ENCODE data around the gene CD109. TPM values are rescaled to one million over a fixed set of nuclear protein-coding genes. Genes with fewer than 3 reads are reported as not detected.
"Not testable (repeated sequence)": the region's sequence is repeated elsewhere in the genome, so short reads cannot be mapped to it uniquely, and the experiment has no call there.

CD109 gene
- total RNA-seq, 1 donor from 2014 or later: 7.6 TPM

- DNase-seq (no peak), ATAC-seq (no peak)
- intact Hi-C loops (cut with micrococcal nuclease): no loop called here
Measured at GRCh38 chr6:73811706-73812105, 115.7 kb downstream of the CD109 start.

- no peak for DNase-seq
- no peak for ATAC-seq
- intact Hi-C loops (cut with micrococcal nuclease): no loop called here
Measured at GRCh38 chr6:73817253-73817652, 121.2 kb downstream of the CD109 start.

- no peak for DNase-seq
- intact Hi-C loops (cut with micrococcal nuclease): no loop called here
- peak; percentile 82 for ATAC-seq
Measured at GRCh38 chr6:73823046-73823735, 127.2 kb downstream of the CD109 start.

GRCh38 chr6:73823832-73824231 lies 127.8 kb downstream of the CD109 start:
- ATAC-seq (no peak), DNase-seq (no peak)
- intact Hi-C loops (cut with micrococcal nuclease): no loop called here

- intact Hi-C loops (cut with micrococcal nuclease): no loop called here
- ATAC-seq: no peak
- no peak for DNase-seq
Measured at GRCh38 chr6:73826571-73826970, 130.6 kb downstream of the CD109 start.

GRCh38 chr6:73830119-73830518 lies 134.1 kb downstream of the CD109 start:
- no peak for ATAC-seq
- intact Hi-C loops (cut with micrococcal nuclease): no loop called here
- no peak for DNase-seq

- ATAC-seq: peak; percentile 91
- intact Hi-C loops (cut with micrococcal nuclease): no loop called here
- DNase-seq: no peak
Measured at GRCh38 chr6:73832313-73832712, 136.3 kb downstream of the CD109 start.

GRCh38 chr6:73844696-73845095 lies 148.7 kb downstream of the CD109 start:
- DNase-seq; intact Hi-C loops (cut with micrococcal nuclease); ATAC-seq: not testable (repeated sequence)

GRCh38 chr6:73851048-73851447 lies 155.0 kb downstream of the CD109 start:
- ATAC-seq; DNase-seq; intact Hi-C loops (cut with micrococcal nuclease): not testable (repeated sequence)

GRCh38 chr6:73854998-73855718 lies 159.2 kb downstream of the CD109 start:
- intact Hi-C loops (cut with micrococcal nuclease): no loop called here
- DNase-seq (no peak), ATAC-seq (peak; percentile 28)

GRCh38 chr6:73857341-73857890 lies 161.4 kb downstream of the CD109 start:
- intact Hi-C loops (cut with micrococcal nuclease): no loop called here
- DNase-seq (no peak), ATAC-seq (peak; percentile 61)

- ATAC-seq (no peak), DNase-seq (no peak)
- intact Hi-C loops (cut with micrococcal nuclease): no loop called here
Measured at GRCh38 chr6:73858376-73858775, 162.4 kb downstream of the CD109 start.

GRCh38 chr6:73860303-73860702 lies 164.3 kb downstream of the CD109 start:
- DNase-seq: no peak
- intact Hi-C loops (cut with micrococcal nuclease): no loop called here
- ATAC-seq: no peak

- intact Hi-C loops (cut with micrococcal nuclease): no loop called here
- DNase-seq (no peak), ATAC-seq (no peak)
Measured at GRCh38 chr6:73866305-73866704, 170.3 kb downstream of the CD109 start.

- DNase-seq (no peak), ATAC-seq (peak; percentile 29)
- intact Hi-C loops (cut with micrococcal nuclease): no loop called here
Measured at GRCh38 chr6:73867411-73867810, 171.4 kb downstream of the CD109 start.

GRCh38 chr6:73870907-73871306 lies 174.9 kb downstream of the CD109 start:
- ATAC-seq (no peak), DNase-seq (no peak)
- intact Hi-C loops (cut with micrococcal nuclease): no loop called here

- no peak for ATAC-seq
- no peak for DNase-seq
- intact Hi-C loops (cut with micrococcal nuclease): no loop called here
Measured at GRCh38 chr6:73873081-73873480, 177.1 kb downstream of the CD109 start.

Data from left ventricle myocardium superior (tissue), 1 donor.